GM13977 (cell line): Measurements from ENCODE around the gene OCA2.

ENCODE experiments used
- DNase-seq: peaks from one replicate; pipeline ENCODE4 v3.0.0; 2012; ENCODE audit warnings: low spot score
- in situ Hi-C: fragments of 300-500 bp; cut with MboI; formaldehyde crosslinking; loops from one replicate; pipeline ENCODE4 v1.12.0; 2022; ENCODE audit warnings: low sequenced_read_pairs, low pct_unique_long_range_greater_than_20kb, mixed read lengths, inconsistent platforms; ENCODE audit not compliant: unreplicated experiment
- TF ChIP-seq, protein P1 (sequence below): IDR thresholded peaks from 2 replicates; pipeline ENCODE4 v1.5.1; 2012; ENCODE audit warnings: mild to moderate bottlenecking, control low read depth; ENCODE audit not compliant: insufficient read depth; ENCODE audit errors: extremely low read depth, missing control alignments

OCA2 gene

DNA sequence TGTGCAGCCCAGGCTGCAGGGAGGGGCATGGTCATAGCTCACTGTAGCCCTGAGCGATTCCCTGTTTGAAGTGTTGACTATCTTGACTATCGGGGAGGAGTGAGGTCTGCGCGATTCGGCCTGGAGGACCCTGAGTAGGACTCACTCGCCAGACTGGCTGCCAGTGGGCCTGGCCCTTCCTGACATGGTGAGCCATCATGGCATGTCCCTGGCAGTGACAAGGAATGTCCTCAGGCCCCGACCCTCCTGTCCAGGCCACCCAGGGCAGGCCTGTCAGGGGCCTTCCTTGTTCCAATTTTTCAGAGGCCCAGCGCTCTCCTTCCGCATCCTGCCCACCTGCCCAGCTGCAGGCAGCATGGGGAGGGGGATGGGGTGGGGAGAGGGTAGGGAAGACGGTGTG is 5.2 kb upstream of the OCA2 start:
- TF ChIP-seq, protein P1, sequence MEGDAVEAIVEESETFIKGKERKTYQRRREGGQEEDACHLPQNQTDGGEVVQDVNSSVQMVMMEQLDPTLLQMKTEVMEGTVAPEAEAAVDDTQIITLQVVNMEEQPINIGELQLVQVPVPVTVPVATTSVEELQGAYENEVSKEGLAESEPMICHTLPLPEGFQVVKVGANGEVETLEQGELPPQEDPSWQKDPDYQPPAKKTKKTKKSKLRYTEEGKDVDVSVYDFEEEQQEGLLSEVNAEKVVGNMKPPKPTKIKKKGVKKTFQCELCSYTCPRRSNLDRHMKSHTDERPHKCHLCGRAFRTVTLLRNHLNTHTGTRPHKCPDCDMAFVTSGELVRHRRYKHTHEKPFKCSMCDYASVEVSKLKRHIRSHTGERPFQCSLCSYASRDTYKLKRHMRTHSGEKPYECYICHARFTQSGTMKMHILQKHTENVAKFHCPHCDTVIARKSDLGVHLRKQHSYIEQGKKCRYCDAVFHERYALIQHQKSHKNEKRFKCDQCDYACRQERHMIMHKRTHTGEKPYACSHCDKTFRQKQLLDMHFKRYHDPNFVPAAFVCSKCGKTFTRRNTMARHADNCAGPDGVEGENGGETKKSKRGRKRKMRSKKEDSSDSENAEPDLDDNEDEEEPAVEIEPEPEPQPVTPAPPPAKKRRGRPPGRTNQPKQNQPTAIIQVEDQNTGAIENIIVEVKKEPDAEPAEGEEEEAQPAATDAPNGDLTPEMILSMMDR, result no peak
- DNase-seq, result no peak
- in situ Hi-C loops, result no loop called here

DNA sequence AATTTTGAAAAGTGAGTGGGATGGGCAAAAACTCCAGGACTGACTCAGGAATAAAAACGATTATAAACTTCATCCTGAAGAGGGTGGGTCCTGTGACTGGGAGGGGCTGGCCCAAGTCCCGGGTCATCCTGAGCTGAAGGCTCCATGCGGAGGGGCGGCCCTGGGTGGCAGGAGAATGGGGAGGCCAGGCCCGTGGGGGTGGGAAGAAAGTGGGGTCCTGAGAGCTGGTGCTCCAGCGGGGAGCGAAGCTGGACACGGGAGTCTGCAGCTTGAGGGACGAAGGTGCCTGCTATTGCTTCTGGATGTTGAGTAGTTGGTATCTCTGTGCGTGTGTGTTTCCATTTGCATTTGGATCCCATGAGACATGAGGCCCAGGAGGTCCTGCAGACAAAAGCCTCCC is 4.7 kb upstream of the OCA2 start:
- in situ Hi-C loops, result no loop called here
- DNase-seq, result no peak
- TF ChIP-seq, protein P1, result no peak

DNA sequence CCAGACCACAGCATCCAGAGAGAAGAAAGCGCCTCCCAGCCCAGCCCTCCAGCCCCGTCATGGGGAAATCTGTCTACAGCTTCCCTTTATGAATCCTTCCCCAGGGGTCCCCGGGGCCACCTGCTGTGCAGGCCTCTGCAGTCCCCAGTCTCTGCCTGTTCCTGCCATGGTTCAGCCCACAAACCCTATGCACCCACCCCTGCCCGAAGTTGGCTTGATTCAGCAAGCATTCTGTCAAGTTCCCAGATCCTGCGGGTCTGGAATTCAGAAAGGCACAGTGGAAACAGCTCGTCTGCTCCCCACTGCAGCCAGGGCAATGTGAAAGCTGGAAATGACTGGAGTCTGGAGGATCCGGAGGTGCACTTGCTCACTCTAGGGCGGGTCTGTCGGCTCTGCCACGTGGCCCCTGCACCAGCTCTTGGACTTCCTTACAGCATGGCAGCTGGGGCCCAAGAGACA is 2.9 kb upstream of the OCA2 start:
- in situ Hi-C loops, result no loop called here
- TF ChIP-seq, protein P1, result no peak
- DNase-seq, result no peak

- DNase-seq, result no peak
- TF ChIP-seq, protein P1, result no peak
- in situ Hi-C loops, result no loop called here
Measured at GRCh38 chr15:28101201-28101600, 2.1 kb upstream of the OCA2 start.

GRCh38 chr15:28100516-28101195 is 1.5 kb upstream of the OCA2 start:
- no peak for DNase-seq
- in situ Hi-C loops, result no loop called here
- TF ChIP-seq, protein P1, result no peak

DNA sequence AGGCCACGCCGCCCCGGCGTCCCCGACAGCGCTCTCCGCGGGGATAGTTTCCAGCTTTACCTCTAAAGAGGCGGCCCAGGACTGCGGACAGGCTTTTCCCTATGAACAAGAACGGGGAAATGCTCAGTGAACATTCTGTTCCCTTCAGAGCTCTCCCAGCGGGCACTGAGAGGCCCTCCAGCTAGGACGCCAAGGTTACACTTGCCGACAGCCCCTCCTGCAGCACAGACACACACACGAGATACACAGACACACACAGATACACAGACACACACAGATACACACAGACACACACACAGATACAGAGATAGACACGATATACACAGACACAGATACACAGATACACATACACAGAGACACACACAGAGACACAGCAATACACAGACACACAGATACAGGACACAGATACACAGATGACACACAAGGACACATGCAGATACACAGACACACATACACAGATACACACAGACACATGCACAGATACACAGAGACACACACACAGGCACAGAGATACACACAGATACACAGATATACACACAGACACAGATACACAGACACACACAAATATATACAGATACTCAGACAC is 533 bp upstream of the OCA2 start:
- TF ChIP-seq, protein P1, result no peak
- no peak for DNase-seq
- in situ Hi-C loops, result no loop called here
